Measurements from ENCODE around the gene AGMAT.

DNA sequence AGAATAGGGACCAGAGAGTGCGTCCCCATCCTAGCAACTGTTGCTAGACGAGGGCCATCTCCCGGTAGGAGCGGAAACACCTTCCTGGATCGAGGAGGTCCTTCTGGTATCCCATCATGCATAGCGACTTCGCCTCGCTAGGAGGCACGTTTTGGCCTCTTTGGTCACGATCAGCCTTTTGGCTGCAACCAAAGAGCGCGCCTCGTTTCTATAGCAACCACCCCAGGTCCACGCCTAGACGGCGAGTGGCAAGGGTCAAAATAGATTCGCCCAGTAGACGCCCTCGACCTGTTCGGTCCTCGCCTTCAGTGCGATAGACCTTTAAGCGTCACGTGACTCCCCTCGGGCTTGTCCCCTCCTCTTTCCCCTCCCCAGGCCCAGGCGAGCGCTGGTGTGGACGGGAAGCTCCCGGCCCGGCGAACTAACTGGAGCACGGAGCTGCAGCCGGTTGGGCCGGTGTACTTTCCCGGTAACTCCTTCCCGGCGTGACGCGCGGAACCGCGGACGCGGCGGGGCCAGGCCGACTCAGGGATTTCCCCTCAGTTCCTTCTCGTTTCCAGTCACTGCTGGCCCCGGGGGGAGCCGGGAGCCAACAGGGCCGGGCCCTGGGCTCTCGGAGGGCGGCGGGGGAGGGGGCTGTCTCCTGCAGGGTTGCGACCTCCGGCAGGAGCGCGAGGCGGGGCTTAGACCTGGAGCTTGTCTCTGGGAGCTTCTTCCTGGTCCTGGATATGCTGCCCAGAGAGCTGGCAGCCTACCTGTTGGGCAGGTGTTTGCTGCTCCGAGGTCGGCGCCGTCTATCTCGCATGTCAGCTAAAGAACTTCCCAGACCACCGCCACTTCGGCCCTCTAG lies 58.1 kb downstream of the AGMAT start, which contains the start of gene DNAJC16:
- TF ChIP-seq, protein P1, sequence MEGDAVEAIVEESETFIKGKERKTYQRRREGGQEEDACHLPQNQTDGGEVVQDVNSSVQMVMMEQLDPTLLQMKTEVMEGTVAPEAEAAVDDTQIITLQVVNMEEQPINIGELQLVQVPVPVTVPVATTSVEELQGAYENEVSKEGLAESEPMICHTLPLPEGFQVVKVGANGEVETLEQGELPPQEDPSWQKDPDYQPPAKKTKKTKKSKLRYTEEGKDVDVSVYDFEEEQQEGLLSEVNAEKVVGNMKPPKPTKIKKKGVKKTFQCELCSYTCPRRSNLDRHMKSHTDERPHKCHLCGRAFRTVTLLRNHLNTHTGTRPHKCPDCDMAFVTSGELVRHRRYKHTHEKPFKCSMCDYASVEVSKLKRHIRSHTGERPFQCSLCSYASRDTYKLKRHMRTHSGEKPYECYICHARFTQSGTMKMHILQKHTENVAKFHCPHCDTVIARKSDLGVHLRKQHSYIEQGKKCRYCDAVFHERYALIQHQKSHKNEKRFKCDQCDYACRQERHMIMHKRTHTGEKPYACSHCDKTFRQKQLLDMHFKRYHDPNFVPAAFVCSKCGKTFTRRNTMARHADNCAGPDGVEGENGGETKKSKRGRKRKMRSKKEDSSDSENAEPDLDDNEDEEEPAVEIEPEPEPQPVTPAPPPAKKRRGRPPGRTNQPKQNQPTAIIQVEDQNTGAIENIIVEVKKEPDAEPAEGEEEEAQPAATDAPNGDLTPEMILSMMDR (IDR thresholded peaks at IDR 0.05), result peak in 4 of 5 experiments; percentile 19 to 76 (median 48)
- peak; percentile 99 to 100 for TF ChIP-seq EP300 (IDR thresholded peaks at IDR 0.05)

All from tibial nerve (tissue), 4 donors.